ENCODE data around the gene GCLC. TPM values are rescaled to one million over a fixed set of nuclear protein-coding genes. Genes with fewer than 3 reads are reported as not detected.

The GCLC gene
- total and polyA plus RNA-seq, 2 donors (not counting 1 experiment from before 2014, with no cell fraction given), result 10.7 to 25.8 TPM

- intact Hi-C loops (cut with micrococcal nuclease), result no loop called here
- peaks cover 0 to 4% (median 0%) of the 10 kb centered on the region in 3 donors for H3K9me3 ChIP-seq (ENCODE audit: control extremely low read depth in 1 of 3, control insufficient read depth in 2 of 3, insufficient read depth in 1 of 3, low read length in 2 of 3)
- peaks cover 56 to 60% of the 10 kb centered on the region in 2 donors for H3K4me1 ChIP-seq (ENCODE audit: control insufficient read depth in 2 of 2, insufficient read depth in 2 of 2, low read length in 2 of 2)
- ATAC-seq (ENCODE audit: low read depth), result peak; percentile 36
- no peaks in the 10 kb centered on the region for H4K20me1 ChIP-seq (ENCODE audit: control insufficient read depth, insufficient read depth, low read length, poor library complexity, severe bottlenecking)
- peak overlapping the region; percentile 48 for H3K4me3 Mint-ChIP-seq
- no peaks in the 10 kb centered on the region for H3K79me2 ChIP-seq (ENCODE audit: control insufficient read depth, insufficient read depth, low read length)
- peak overlapping the region; percentile 91 for H3K27ac Mint-ChIP-seq
- peak overlapping the region in 1 of 5 experiments; percentile 22 for H3K4me3 ChIP-seq (ENCODE audit: control extremely low read depth in 1 of 5, extremely low read depth in 1 of 5, insufficient read depth in 1 of 5, low read depth in 2 of 5, low read length in 4 of 5)
- 0% methylated on average over 2 of the region's 3 CpGs for WGBS (ENCODE audit: insufficient coverage)
- ChIA-PET CTCF (interaction anchor here (1.3 to 12.0 kb wide), 3 partner anchors 26 to 286 kb away, joined by 4 to 70 read pairs (median 6); no protein-coding TSS in a partner anchor), POLR2A (no interaction called here)
- peak overlapping the region; percentile 66 to 85 for H3K27ac ChIP-seq (ENCODE audit: low read length in 2 of 2)
- no peaks in the 10 kb centered on the region for H3K36me3 ChIP-seq (replicated peaks in 1 of 2; ENCODE audit: control extremely low read depth in 1 of 2, control insufficient read depth in 1 of 2, extremely low read depth in 1 of 2, insufficient read depth in 2 of 2, low read length in 1 of 2)
- H3K27me3 Mint-ChIP-seq, result no peaks in the 10 kb centered on the region
- peak; percentile 54 for DNase-seq
- H3K9me3 Mint-ChIP-seq (ENCODE audit: insufficient read depth), result no peaks in the 10 kb centered on the region
- H3K4me1 Mint-ChIP-seq, result peaks cover 65% of the 10 kb centered on the region
- peak overlapping the region; percentile 71 for H2AFZ ChIP-seq (ENCODE audit: insufficient read depth, low read depth, low read length, poor library complexity, severe bottlenecking)
- H3K27me3 ChIP-seq (replicated peaks in 1 of 4; ENCODE audit: control extremely low read depth in 1 of 4, control insufficient read depth in 3 of 4, insufficient read depth in 4 of 4, low read length in 3 of 4), result no peaks in the 10 kb centered on the region
- H3K9ac ChIP-seq (ENCODE audit: low read length), result peak overlapping the region; percentile 16
- H3K4me2 ChIP-seq (replicated peaks; ENCODE audit: low read depth, low read length, poor library complexity, severe bottlenecking), result peak overlapping the region; percentile 50
- no peak for TF ChIP-seq CTCF (IDR thresholded peaks at IDR 0.05)
- no peak for TF ChIP-seq EZH2 (IDR thresholded peaks at IDR 0.05; ENCODE audit: borderline replicate concordance, insufficient read depth, low read depth, low read length, poor library complexity, severe bottlenecking)
Observed at GRCh38 chr6:53458105-53458866, 86.6 kb downstream of the GCLC start.

- peaks cover 53% of the 10 kb centered on the region for H3K4me1 Mint-ChIP-seq
- H3K4me3 ChIP-seq (ENCODE audit: control extremely low read depth in 1 of 5, extremely low read depth in 1 of 5, insufficient read depth in 1 of 5, low read depth in 2 of 5, low read length in 4 of 5), result no peak overlapping the region
Observed at GRCh38 chr6:53456809-53457208, 88.1 kb downstream of the GCLC start.

More at GRCh38 chr6:53456809-53457208, 88.1 kb downstream of the GCLC start:
- Histone ChIP-seq H3K79me2 (ENCODE audit: control insufficient read depth, insufficient read depth, low read length) (no peaks in the 10 kb centered on the region), H3K36me3 (replicated peaks in 1 of 2; ENCODE audit: control extremely low read depth in 1 of 2, control insufficient read depth in 1 of 2, extremely low read depth in 1 of 2, insufficient read depth in 2 of 2, low read length in 1 of 2) (no peaks in the 10 kb centered on the region), H2AFZ (ENCODE audit: insufficient read depth, low read depth, low read length, poor library complexity, severe bottlenecking) (peak overlapping the region; percentile 16), H3K4me2 (replicated peaks; ENCODE audit: low read depth, low read length, poor library complexity, severe bottlenecking) (no peak overlapping the region), H3K4me1 (ENCODE audit: control insufficient read depth in 2 of 2, insufficient read depth in 2 of 2, low read length in 2 of 2) (peaks cover 43 to 45% of the 10 kb centered on the region in 2 donors), H3K27me3 (replicated peaks in 1 of 4; ENCODE audit: control extremely low read depth in 1 of 4, control insufficient read depth in 3 of 4, insufficient read depth in 4 of 4, low read length in 3 of 4) (no peaks in the 10 kb centered on the region), H3K9me3 (ENCODE audit: control extremely low read depth in 1 of 3, control insufficient read depth in 2 of 3, insufficient read depth in 1 of 3, low read length in 2 of 3) (peaks cover 0 to 4% (median 0%) of the 10 kb centered on the region in 3 donors), H3K27ac (ENCODE audit: low read length in 2 of 2) (no peak overlapping the region), H4K20me1 (ENCODE audit: control insufficient read depth, insufficient read depth, low read length, poor library complexity, severe bottlenecking) (no peaks in the 10 kb centered on the region), H3K9ac (ENCODE audit: low read length) (no peak overlapping the region)
- DNase-seq (no peak), ATAC-seq (ENCODE audit: low read depth) (no peak)
- Mint-ChIP-seq H3K27me3 (no peaks in the 10 kb centered on the region), H3K27ac (peak overlapping the region; percentile 91), H3K9me3 (ENCODE audit: insufficient read depth) (no peaks in the 10 kb centered on the region), H3K4me3 (no peak overlapping the region)
- CTCF ChIA-PET, result interaction anchor here (0.5 to 12.0 kb wide), 5 partner anchors 12 to 384 kb away, joined by 3 to 70 read pairs (median 3); no protein-coding TSS in a partner anchor
- no CpG with 5 or more reads among the region's 1 CpG for WGBS (ENCODE audit: insufficient coverage)
- no peak for TF ChIP-seq EZH2 (IDR thresholded peaks at IDR 0.05; ENCODE audit: borderline replicate concordance, insufficient read depth, low read depth, low read length, poor library complexity, severe bottlenecking)
- TF ChIP-seq CTCF (IDR thresholded peaks at IDR 0.05), result no peak
- POLR2A ChIA-PET, result interaction anchor here (0.6 kb wide), 1 partner anchor 48 kb away, joined by 5 read pairs; no protein-coding TSS in a partner anchor
- intact Hi-C loops (cut with micrococcal nuclease), result no loop called here

All from B cell (primary cell).